Subcutaneous adipose tissue (tissue), 4 donors: ENCODE results near the gene PTPN7. TPM values are rescaled to one million over a fixed set of nuclear protein-coding genes. Genes with fewer than 3 reads are reported as not detected.

Source experiments
- CTCF ChIP-seq: fragments of 450-650 bp; IDR thresholded peaks from one replicate; pipeline ENCODE4 v1.5.1; 2016; ENCODE audit warnings: low read depth, mild to moderate bottlenecking, control low read depth, antibody characterized with exemption, moderate library complexity
- total RNA-seq, 4 donors: library from RNA; depleted of rRNA; stranded (reverse); fragments of >200 nt; gene quantifications; one replicate each; pipeline ENCODE4 v1.1.0, GENCODE V29; 2016

Gene PTPN7
- total RNA-seq: 10 to 100 TPM in 1 of 4 donors, 1 to 10 TPM in 2, not detected in 1; 1.8 to 21.8 (median 2.6) TPM

GRCh38 chr1:202160377-202160940, at the start of gene PTPN7:
PTPN7 (minus strand) TSS chr1:202160602; CDS start chr1:202159402, 1,200 bp downstream.
- TF ChIP-seq CTCF: no peak

DNA sequence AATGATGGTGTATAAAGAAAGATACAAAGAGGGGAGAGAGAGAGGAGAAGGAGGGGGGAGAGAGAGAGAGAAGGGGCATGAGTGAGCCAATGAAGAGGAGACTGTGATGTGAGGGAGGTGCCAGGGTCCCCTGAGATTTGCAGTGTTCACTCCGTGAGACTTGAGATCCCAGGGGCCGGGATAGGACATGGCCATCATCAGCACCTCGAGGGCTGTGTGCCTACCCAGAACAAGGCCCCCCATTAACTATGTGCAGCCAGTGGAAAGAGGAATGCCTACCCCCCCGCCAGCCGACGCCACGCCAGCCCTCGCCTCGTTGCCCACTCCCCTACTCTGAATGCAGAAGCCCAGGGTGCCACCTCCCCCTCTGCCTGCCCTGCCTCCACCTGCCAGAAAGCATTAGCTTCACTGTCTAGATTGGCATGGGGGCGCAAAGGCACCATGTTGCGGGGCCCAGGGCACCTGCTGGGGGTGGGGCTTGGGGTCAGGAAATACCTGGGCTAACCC, 48.0 kb upstream of the PTPN7 start:
- TF ChIP-seq CTCF: no peak

- no peak for TF ChIP-seq CTCF
Measured at GRCh38 chr1:202207292-202207691, 46.9 kb upstream of the PTPN7 start.

GRCh38 chr1:202205523-202206190, 45.3 kb upstream of the PTPN7 start:
- no peak for TF ChIP-seq CTCF

- TF ChIP-seq CTCF: no peak
Measured at GRCh38 chr1:202204065-202204464, 43.7 kb upstream of the PTPN7 start.

GRCh38 chr1:202203238-202204039, 43.0 kb upstream of the PTPN7 start:
- TF ChIP-seq CTCF: no peak
